NB4 (cell line): ENCODE data around the gene ALAD.
"Not testable (repeated sequence)": the region's sequence is repeated elsewhere in the genome, so short reads cannot be mapped to it uniquely, and the experiment has no call there.

Experiments used
- CTCF ChIP-seq: IDR thresholded peaks from one replicate; pipeline ENCODE4 v1.5.1; 2012; ENCODE audit warnings: low read depth, low read length
- MYC ChIP-seq: IDR thresholded peaks from 2 replicates; pipeline ENCODE4 v1.6.1; 2011; ENCODE audit warnings: low read depth, low read length
- POLR2A ChIP-seq: IDR thresholded peaks from 2 replicates; pipeline ENCODE4 v1.6.1; 2011; ENCODE audit warnings: mild to moderate bottlenecking; ENCODE audit not compliant: insufficient read length; ENCODE audit errors: extremely low read depth
- TF ChIP-seq, protein P1 (sequence below): IDR thresholded peaks from 2 replicates; pipeline ENCODE4 v1.6.1; 2011; ENCODE audit warnings: low read depth, low read length

DNA sequence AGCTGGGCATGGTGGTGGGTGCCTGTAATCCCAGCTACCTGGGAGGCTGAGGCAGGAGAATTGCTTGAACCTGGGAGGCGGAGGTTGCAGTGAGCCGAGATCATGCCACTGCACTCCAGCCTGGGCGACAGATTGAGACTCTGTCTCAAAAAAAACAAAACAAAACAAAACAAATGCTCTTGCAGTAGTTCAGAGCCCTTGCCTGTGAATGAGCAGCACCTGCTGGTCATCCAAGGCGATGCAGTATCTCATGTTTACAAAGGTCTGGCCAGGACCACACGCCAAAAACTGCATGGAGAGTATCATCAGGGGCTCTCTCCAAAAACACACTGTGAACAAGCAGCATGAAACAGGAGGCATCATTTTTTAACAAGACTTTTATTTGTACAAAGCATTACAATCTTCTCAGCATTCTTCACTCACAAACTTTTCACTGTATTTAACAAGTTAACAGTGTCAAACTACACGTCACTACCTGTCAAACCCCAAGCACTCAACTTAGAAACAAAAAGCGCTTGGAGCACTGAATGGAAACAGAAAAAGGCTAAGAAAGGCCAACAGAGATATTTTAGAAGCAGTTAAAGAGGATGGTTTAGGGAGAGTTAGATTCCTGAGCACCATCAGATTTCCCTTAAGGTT lies 5.9 kb upstream of the ALAD start:
- not testable (repeated sequence) for TF ChIP-seq POLR2A, MYC
- peak; percentile 74 for TF ChIP-seq CTCF
- TF ChIP-seq, protein P1, sequence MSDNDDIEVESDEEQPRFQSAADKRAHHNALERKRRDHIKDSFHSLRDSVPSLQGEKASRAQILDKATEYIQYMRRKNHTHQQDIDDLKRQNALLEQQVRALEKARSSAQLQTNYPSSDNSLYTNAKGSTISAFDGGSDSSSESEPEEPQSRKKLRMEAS = not testable (repeated sequence)
